Esophagus squamous epithelium (tissue), 4 donors: ENCODE results near the gene XCR1.

Experiments
- CTCF ChIP-seq, 6 experiments: fragments of 450-650 bp in 4 of 6; fragments of 200-600 bp in 2 of 6; sonication (generic) in 2 of 6; IDR thresholded peaks; one replicate each; pipeline ENCODE4 v1.5.1; 2016 to 2019; ENCODE audit warnings: antibody characterized with exemption in 6 of 6, mild to moderate bottlenecking in 4 of 6, moderate library complexity in 4 of 6
- POLR2A ChIP-seq, 4 donors: fragments of 450-650 bp; IDR thresholded peaks; one replicate each; pipeline ENCODE4 v1.6.1; 2017; ENCODE audit warnings: antibody characterized with exemption in 4 of 4, mild to moderate bottlenecking in 4 of 4, moderate library complexity in 3 of 4

- TF ChIP-seq POLR2A (IDR thresholded peaks at IDR 0.05), result no peak
- TF ChIP-seq CTCF (IDR thresholded peaks at IDR 0.05), result no peak
Measured at GRCh38 chr3:45988804-45989203, 38.5 kb downstream of the XCR1 start.
